ENCODE measurements around the gene PACSIN1.

DNA sequence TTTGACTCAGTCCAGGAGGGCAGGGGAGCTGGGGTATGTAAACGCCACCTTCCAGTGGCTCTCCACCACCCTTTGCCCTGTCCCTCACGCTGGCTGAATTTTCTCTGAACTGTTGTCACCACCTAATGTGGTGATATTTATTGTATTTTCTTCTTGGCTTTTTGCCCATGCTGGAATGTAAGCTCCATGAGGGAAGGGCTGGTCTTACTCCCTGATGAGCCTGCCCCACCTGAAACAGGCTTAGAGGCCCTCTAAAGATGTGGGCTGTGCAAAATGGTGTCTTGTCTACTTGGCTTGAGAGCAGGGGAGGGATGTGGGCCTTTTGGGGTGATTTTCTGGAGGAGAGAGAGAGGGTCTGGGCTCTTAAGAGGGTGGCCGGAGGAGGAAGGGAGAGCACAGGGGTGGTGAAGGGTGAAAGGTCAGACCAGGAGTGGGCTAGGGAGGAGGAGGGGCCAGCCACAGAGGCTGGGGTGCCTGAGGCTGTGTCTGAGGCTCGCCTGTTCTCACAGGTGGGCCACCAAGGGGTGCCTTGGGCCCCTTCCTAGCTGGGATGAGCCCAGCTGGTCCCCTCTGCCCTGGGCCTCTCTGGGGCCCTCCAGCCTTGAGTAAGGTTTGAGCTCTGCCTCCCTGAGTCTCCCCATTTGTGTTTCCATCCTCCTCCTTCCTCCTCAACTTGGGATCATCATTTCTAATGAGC is 52.9 kb downstream of the PACSIN1 start:
- TF ChIP-seq CTBP1 (IDR thresholded peaks at IDR 0.05; ENCODE audit: borderline replicate concordance), result no peak
- no peak for TF ChIP-seq FOXM1 (IDR thresholded peaks at IDR 0.05; ENCODE audit: borderline replicate concordance)
- TF ChIP-seq BHLHE40 (IDR thresholded peaks at IDR 0.05; ENCODE audit: borderline replicate concordance), result no peak
- TF ChIP-seq TARDBP (IDR thresholded peaks at IDR 0.05), result no peak
- TF ChIP-seq SP1 (IDR thresholded peaks at IDR 0.05), result no peak
- no peak for TF ChIP-seq HDGF (IDR thresholded peaks at IDR 0.05; ENCODE audit: borderline replicate concordance)
- no peak for TF ChIP-seq ARNT (IDR thresholded peaks at IDR 0.05)
- no peak for TF ChIP-seq ELF4 (IDR thresholded peaks at IDR 0.05)
- TF ChIP-seq FOXA1 (IDR thresholded peaks at IDR 0.05), result no peak
- no peak for TF ChIP-seq SUZ12 (IDR thresholded peaks at IDR 0.05)
- TF ChIP-seq, protein P1, sequence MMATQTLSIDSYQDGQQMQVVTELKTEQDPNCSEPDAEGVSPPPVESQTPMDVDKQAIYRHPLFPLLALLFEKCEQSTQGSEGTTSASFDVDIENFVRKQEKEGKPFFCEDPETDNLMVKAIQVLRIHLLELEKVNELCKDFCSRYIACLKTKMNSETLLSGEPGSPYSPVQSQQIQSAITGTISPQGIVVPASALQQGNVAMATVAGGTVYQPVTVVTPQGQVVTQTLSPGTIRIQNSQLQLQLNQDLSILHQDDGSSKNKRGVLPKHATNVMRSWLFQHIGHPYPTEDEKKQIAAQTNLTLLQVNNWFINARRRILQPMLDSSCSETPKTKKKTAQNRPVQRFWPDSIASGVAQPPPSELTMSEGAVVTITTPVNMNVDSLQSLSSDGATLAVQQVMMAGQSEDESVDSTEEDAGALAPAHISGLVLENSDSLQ (IDR thresholded peaks at IDR 0.05), result no peak
- no peak for TF ChIP-seq L3MBTL2 (conservative IDR thresholded peaks at IDR 0.05)
- no peak for TF ChIP-seq FOXK2 (IDR thresholded peaks at IDR 0.05)
